OCI-LY1 (cell line): ENCODE results near the gene OR2V2.
"Not testable (repeated sequence)": the region's sequence is repeated elsewhere in the genome, so short reads cannot be mapped to it uniquely, and the experiment has no call there.

Experiments
- H2AFZ ChIP-seq: fragments of 200-600 bp; sonication (generic), shearing (Covaris generic); 2 replicates; pipeline ENCODE4 v1.6.0; 2014; ENCODE audit warnings: antibody characterized with exemption, mild to moderate bottlenecking, low read length
- H3F3A ChIP-seq: fragments of 200-600 bp; sonication (generic), shearing (Covaris generic); 2 replicates; pipeline ENCODE4 v1.6.0; 2014; ENCODE audit warnings: mild to moderate bottlenecking, antibody characterized with exemption, low read length, moderate library complexity; ENCODE audit not compliant: insufficient read depth
- H3K27ac ChIP-seq: fragments of 200-600 bp; sonication (generic); 2 replicates; pipeline ENCODE4 v1.5.1; 2014; ENCODE audit warnings: low read length, mixed run types, mild to moderate bottlenecking, low read depth; ENCODE audit not compliant: poor library complexity, severe bottlenecking
- H3K27me3 ChIP-seq: fragments of 200-600 bp; sonication (generic); 2 replicates; pipeline ENCODE4 v1.6.0; 2014; ENCODE audit warnings: antibody characterized with exemption, mild to moderate bottlenecking, low read length, moderate library complexity; ENCODE audit not compliant: insufficient read depth
- H3K36me3 ChIP-seq: fragments of 200-600 bp; sonication (generic); 2 replicates; pipeline ENCODE4 v1.6.1; 2014; ENCODE audit warnings: mild to moderate bottlenecking, antibody characterized with exemption, low read length, moderate library complexity, mixed read lengths; ENCODE audit not compliant: insufficient read depth
- H3K4me1 ChIP-seq: fragments of 200-600 bp; sonication (generic); 2 replicates; pipeline ENCODE4 v1.5.1; 2014; ENCODE audit warnings: mild to moderate bottlenecking, low read length, moderate library complexity; ENCODE audit not compliant: insufficient read depth, severe bottlenecking
- H3K4me2 ChIP-seq: fragments of 200-600 bp; sonication (generic), shearing (Covaris generic); 2 replicates; pipeline ENCODE4 v1.6.1; 2014; ENCODE audit warnings: low read length
- H3K4me3 ChIP-seq: fragments of 200-600 bp; sonication (generic); 2 replicates; pipeline ENCODE4 v1.5.1; 2014; ENCODE audit warnings: low read length, low read depth, mild to moderate bottlenecking, mixed read lengths; ENCODE audit not compliant: poor library complexity, severe bottlenecking
- H3K79me2 ChIP-seq: fragments of 200-600 bp; shearing (Covaris generic); 2 replicates; pipeline ENCODE4 v1.6.1; 2016; ENCODE audit warnings: mixed run types, low read length, mixed read lengths; ENCODE audit not compliant: insufficient read depth
- H3K9ac ChIP-seq: fragments of 200-600 bp; sonication (generic), shearing (Covaris generic); 2 replicates; pipeline ENCODE4 v1.6.1; 2014; ENCODE audit warnings: mild to moderate bottlenecking, low read length, mixed read lengths
- H3K9me2 ChIP-seq: fragments of 200-600 bp; sonication (generic), shearing (Covaris generic); 2 replicates; pipeline ENCODE4 v1.6.1; 2014; ENCODE audit warnings: low read depth, mild to moderate bottlenecking, low read length, mixed read lengths
- H3K9me3 ChIP-seq: fragments of 200-600 bp; shearing (Covaris generic); 2 replicates; pipeline ENCODE4 v1.6.1; 2014; ENCODE audit warnings: low read length, mixed read lengths
- H4K20me1 ChIP-seq: fragments of 200-600 bp; sonication (generic), shearing (Covaris generic); 2 replicates; pipeline ENCODE4 v1.6.0; 2016; ENCODE audit warnings: mild to moderate bottlenecking, low read length; ENCODE audit not compliant: insufficient read depth
- CTCF ChIP-seq: fragments of 200-600 bp; sonication (generic), shearing (Covaris generic); IDR thresholded peaks from 2 replicates; pipeline ENCODE4 v1.5.1; 2017; ENCODE audit warnings: mild to moderate bottlenecking, antibody characterized with exemption, low read length, moderate library complexity, mixed read lengths
- EZH2 ChIP-seq: fragments of 200-600 bp; sonication (generic), shearing (Covaris generic); IDR thresholded peaks from 2 replicates; pipeline ENCODE4 v1.8.0; 2017; ENCODE audit warnings: borderline replicate concordance, mixed run types, mild to moderate bottlenecking, antibody characterized with exemption, low read length, moderate library complexity, mixed read lengths

Gene OR2V2

GRCh38 chr5:181099602-181100086 lies 47.7 kb upstream of the OR2V2 start:
- TF ChIP-seq CTCF (no peak), EZH2 (no peak)
- no peak overlapping the region for H3K27ac ChIP-seq

GRCh38 chr5:181100121-181100875 lies 47.1 kb upstream of the OR2V2 start:
- no peak overlapping the region for H3K9ac ChIP-seq
- no peak for TF ChIP-seq EZH2
- no peak for TF ChIP-seq CTCF
- no peaks in the 10 kb centered on the region for H3K9me2 ChIP-seq
- no peaks in the 10 kb centered on the region for H3K36me3 ChIP-seq
- H3K27ac ChIP-seq: no peak overlapping the region
- H4K20me1 ChIP-seq: no peaks in the 10 kb centered on the region
- no peak overlapping the region for H2AFZ ChIP-seq
- H3K4me3 ChIP-seq: no peak overlapping the region
- H3F3A ChIP-seq: no peaks in the 10 kb centered on the region
- no peaks in the 10 kb centered on the region for H3K9me3 ChIP-seq
- no peak overlapping the region for H3K4me2 ChIP-seq
- no peaks in the 10 kb centered on the region for H3K79me2 ChIP-seq
- no peaks in the 10 kb centered on the region for H3K4me1 ChIP-seq
- H3K27me3 ChIP-seq: no peaks in the 10 kb centered on the region

More at GRCh38 chr5:181099602-181100086, 47.7 kb upstream of the OR2V2 start:
- Histone ChIP-seq H3K9me2 (no peaks in the 10 kb centered on the region), H3K4me1 (no peaks in the 10 kb centered on the region), H4K20me1 (no peaks in the 10 kb centered on the region), H3K4me3 (no peak overlapping the region), H3K36me3 (no peaks in the 10 kb centered on the region), H3K9ac (no peak overlapping the region), H3K4me2 (no peak overlapping the region), H3F3A (no peaks in the 10 kb centered on the region), H3K9me3 (no peaks in the 10 kb centered on the region), H3K27me3 (no peaks in the 10 kb centered on the region), H2AFZ (no peak overlapping the region), H3K79me2 (no peaks in the 10 kb centered on the region)

- H3F3A ChIP-seq, H2AFZ ChIP-seq, H3K9ac ChIP-seq, H3K4me1 ChIP-seq, H3K79me2 ChIP-seq, H3K9me2 ChIP-seq, H3K36me3 ChIP-seq, H3K4me2 ChIP-seq, H3K27ac ChIP-seq, H3K4me3 ChIP-seq, H3K9me3 ChIP-seq, H4K20me1 ChIP-seq, H3K27me3 ChIP-seq: not testable (repeated sequence)
These were observed 46.2 kb upstream of the OR2V2 start for GRCh38 chr5:181101030-181101641.

- not testable (repeated sequence) for H3F3A ChIP-seq, H3K9ac ChIP-seq, H3K9me3 ChIP-seq, H3K79me2 ChIP-seq, H3K36me3 ChIP-seq, H3K4me2 ChIP-seq, H3K27ac ChIP-seq, H3K9me2 ChIP-seq, H2AFZ ChIP-seq, H3K27me3 ChIP-seq, H4K20me1 ChIP-seq, H3K4me1 ChIP-seq, H3K4me3 ChIP-seq
These were observed 45.3 kb upstream of the OR2V2 start for GRCh38 chr5:181101930-181102674.

- H3K79me2 ChIP-seq, H4K20me1 ChIP-seq, H3K9me2 ChIP-seq, H3K27me3 ChIP-seq, H3K9ac ChIP-seq, H3K36me3 ChIP-seq, H3K27ac ChIP-seq, H3F3A ChIP-seq, H3K4me3 ChIP-seq, H3K4me1 ChIP-seq, H3K4me2 ChIP-seq, H3K9me3 ChIP-seq, H2AFZ ChIP-seq: not testable (repeated sequence)
These were observed 43.2 kb upstream of the OR2V2 start for GRCh38 chr5:181104259-181104568.
